HG02973 (cell line): ENCODE measurements around the gene FEN1.

Experiments used
- ATAC-seq: cut with Tn5 transposase; IDR thresholded peaks from one replicate; pipeline ENCODE4 v1.9.1; 2021; ENCODE audit warnings: moderate library complexity; ENCODE audit not compliant: unreplicated experiment

The FEN1 gene

GRCh38 chr11:61793083-61793828, 545 bp downstream of the FEN1 start:
- ATAC-seq, result no peak

DNA sequence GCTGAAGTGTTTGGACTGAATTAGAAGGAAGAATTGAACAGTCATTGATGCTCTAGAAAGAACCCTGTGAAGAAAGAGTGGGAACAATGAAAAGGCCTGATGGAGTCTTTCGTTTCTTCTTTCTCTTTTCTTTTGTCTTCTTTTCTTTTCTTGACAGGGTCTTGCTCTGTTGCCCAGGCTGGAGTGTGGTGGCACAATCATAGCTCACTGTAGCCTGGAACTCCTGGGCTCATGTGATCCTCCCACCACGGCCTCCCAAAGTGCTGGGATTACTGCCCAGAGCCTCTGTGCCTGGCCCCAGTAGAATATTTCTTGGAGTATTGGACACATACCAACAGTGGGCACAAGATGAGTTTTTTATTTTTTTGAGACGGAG, 1.1 kb downstream of the FEN1 start:
- ATAC-seq, result no peak

- no peak for ATAC-seq
These were observed 1.9 kb downstream of the FEN1 start for GRCh38 chr11:61794579-61794978.

GRCh38 chr11:61795459-61795858, 2.7 kb downstream of the FEN1 start:
- ATAC-seq, result no peak

- ATAC-seq, result no peak
These were observed 3.3 kb downstream of the FEN1 start for GRCh38 chr11:61795876-61796526.

- no peak for ATAC-seq
These were observed 4.7 kb downstream of the FEN1 start for GRCh38 chr11:61797263-61797944.

GRCh38 chr11:61799665-61800284, 7.1 kb downstream of the FEN1 start:
- no peak for ATAC-seq

GRCh38 chr11:61800331-61801281, 7.9 kb downstream of the FEN1 start:
- no peak for ATAC-seq

DNA sequence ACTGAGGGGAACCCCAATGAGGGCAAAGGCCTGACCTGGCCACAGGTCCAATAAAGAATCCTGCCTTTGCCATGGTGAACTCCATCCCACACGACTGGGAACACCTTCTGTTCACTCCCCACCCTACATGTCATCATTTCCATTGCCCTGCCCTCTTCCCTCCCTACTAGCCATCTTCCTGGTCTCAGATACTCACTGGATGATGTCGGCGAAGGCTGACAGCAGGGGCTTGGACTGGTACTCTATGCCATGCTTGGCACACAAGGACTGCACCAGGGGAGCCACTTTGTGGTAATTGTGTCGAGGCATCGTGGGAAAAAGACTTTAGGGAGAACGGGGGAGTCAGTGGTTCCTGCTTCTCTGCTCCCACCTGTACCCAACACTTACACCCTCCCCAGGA, 9.9 kb downstream of the FEN1 start:
- no peak for ATAC-seq

DNA sequence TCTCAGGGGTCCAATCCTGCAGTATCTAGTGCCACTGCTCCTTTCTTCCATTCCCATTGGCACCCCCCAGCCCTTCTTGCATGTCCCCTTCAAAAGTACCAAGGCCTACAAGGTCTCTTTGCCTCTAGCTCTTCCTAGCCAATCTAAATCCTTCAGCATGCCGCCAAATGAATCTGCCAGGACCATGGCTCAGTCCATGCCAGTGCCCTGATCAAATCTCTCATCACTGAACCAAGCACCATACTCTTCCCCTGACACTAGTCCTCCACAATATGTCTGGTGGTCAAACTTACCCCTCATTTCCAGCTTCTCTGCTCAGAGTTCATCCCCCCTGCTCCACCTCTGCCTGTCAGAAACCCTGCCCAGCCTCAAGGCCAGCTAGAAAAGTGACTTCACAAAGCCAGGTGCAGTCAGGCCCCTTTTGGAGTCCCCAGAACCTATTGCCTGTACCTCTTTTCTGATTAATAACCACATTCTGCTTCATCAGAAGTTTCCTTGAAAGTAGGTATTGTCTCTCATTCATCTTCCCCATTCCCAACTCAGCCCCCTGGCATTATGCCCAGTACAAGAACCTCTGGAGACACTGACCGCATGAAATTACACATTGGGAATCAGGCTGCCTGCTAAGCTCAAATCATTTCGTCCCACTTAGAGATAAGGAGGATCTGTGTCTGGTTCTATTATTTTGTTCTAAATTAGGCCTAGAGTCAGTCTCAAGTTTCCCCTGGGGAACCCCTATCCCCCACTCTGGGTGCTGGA, 11.4 kb downstream of the FEN1 start:
- no peak for ATAC-seq

DNA sequence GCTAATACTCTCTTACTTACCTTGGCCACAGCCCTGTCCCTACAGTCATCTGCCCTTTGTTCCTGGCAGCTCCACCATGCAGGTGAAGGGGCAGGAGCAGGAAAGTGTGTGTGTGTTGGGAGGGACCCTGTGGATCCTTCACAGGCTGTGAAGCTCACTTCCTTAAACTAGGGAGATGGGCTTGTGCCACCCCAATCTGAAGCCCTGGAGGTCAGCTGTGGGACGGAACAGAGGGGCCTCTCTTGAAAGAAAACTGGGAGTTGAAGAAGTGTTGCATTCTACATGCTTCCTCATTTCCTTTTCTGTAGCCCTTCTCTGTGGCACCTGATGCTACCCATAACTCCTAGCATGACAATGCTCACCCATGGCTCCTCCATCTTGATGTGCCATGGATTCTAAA, 12.4 kb downstream of the FEN1 start:
- ATAC-seq, result no peak

GRCh38 chr11:61806785-61807184, 14.1 kb downstream of the FEN1 start:
- no peak for ATAC-seq

GRCh38 chr11:61810671-61811175, 18.0 kb downstream of the FEN1 start:
- no peak for ATAC-seq

GRCh38 chr11:61811831-61812230, 19.1 kb downstream of the FEN1 start:
- no peak for ATAC-seq

DNA sequence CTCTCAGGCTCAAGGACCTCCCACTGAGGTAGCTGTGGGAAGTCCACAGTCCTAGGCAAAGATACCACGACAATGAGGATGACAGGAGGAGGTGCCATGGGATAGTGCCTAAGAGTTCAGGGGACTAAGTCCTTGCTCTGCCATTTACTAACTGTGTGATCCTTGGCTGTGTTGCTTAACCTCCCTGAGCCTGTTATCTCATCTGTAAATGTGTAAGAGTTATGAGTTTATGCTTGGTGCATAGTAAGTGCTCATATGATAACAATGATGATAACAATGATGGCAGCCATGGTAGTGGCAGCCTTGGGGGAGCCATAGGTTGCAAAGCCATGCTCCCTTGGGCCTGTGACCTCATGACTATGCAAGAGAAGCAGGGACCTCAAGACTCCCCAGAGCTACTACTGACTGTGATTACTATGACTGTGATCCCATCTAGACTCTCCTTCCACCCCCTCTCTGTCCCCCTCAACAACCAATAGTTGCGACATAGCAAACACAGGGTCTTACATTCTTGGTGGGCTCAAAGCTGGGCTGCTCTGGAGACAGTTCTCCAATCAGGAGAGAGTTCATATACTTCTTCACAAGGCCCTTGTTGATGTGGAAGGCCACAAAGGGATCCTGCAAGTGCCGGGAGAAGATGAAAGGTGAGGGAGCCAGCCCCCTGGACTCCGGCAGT, 20.2 kb downstream of the FEN1 start:
- ATAC-seq, result no peak

- no peak for ATAC-seq
These were observed 21.7 kb downstream of the FEN1 start for GRCh38 chr11:61814247-61814957.

DNA sequence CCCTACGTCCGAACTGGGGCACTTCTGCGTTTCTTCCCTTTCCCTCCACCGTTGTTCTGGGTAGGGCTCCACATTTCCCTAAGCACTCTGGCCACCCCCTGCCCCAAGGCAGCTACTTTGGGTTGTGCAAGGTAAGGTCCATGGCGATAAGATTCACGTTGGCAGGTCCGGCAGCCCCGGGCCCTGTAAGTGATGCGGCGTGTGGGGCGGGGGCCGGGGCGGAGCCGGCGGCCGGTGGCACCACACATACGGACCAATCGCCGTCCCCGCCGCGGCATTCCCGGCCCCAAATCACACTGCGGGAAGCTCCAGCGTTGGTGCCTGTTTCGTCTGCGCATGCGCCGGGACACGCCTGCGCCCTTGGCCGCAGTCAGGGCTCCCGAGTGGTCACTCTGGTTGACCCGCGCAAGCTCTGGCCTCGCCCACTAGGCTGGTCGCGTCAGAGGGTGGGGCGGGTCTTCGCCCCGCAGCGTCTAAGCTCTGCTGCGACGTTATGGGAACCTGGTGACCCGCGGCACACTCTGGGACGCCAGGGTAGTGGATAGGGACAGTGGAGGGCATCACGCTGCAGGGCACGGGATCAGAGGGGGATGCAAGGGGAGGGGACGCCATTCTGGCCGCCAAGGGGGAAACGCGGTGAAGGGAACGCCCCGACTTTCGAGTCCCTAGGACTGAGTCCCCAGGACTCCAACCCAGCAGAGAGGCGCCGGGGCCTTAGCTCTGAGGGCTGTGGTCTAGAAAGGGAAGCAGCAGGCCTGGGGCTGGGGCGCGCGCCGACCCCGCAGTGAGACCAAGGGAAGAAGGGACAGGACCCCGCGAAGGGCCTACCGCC, 22.5 kb downstream of the FEN1 start:
- ATAC-seq, result peak; percentile 35
